Measurements from ENCODE around the gene ARFGEF2. TPM values are rescaled to one million over a fixed set of nuclear protein-coding genes. Genes with fewer than 3 reads are reported as not detected.

ARFGEF2 gene
- total and polyA plus RNA-seq, 2 donors from 2014 or later, result 7.4 to 36.9 TPM

DNA sequence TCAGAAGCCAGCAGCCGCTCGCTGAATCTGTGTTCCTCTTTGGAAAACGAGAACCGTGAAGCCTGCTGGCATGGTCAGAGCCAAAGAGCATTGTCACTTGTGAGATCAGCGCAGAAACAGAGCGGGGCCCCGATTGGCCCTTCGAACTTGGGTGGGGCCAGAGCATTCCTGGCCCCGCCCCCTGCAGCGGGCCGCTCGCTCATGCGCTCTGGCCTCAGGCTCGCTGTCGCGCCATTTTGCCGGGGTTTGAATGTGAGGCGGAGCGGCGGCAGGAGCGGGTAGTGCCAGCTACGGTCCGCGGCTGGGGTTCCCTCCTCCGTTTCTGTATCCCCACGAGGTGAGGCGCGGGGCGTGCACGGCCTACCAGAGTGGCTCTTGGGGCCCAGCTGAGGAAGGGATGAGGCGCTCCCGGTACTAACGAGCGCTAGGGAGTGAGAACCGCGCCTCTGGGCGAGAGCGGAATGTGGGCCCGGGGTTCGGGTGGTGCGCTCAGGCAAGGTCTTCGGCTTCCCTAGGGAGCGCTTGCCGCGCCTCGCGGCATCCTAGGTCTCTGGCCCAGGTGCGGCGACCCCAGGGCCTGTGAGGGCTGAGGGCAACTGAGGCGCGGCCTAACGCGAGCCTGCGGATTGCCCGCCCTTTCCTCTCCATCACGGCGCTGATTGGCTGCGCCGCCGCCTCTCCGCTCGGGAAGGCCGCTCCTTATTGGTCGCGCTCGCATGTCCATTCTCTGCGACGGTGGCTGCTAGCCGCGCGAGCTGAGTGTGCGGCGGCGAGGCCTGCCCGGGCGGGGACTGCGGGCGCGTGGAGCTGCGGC lies 124.8 kb downstream of the ARFGEF2 start, which contains the start of gene CSE1L:
Gene CSE1L, plus strand, starts transcription at position 226 of the 814 bp plus-strand sequence. CDS start 12,152 bp downstream, outside the sequence.
- Histone ChIP-seq H3K27me3 (ENCODE audit: control insufficient read depth, insufficient read depth, low read length) (no peaks in the 10 kb centered on the region), H3K4me1 (ENCODE audit: control insufficient read depth in 2 of 3, insufficient read depth in 2 of 3, low read depth in 1 of 3, low read length in 3 of 3) (peaks cover 0 to 11% (median 6%) of the 10 kb centered on the region in 3 donors), H3K27ac (ENCODE audit: low read depth in 2 of 2, low read length in 2 of 2) (peak within 1 kb of the TSS; percentile 76 to 93), H3K9me3 (ENCODE audit: control insufficient read depth in 2 of 3, insufficient read depth in 1 of 3, low read length in 3 of 3) (no peaks in the 10 kb centered on the region), H3K9ac (ENCODE audit: low read length in 3 of 3) (peak within 1 kb of the TSS; percentile 63 to 90 (median 88)), H3K36me3 (ENCODE audit: control insufficient read depth in 2 of 3, insufficient read depth in 3 of 3, low read length in 3 of 3) (no peaks in the 10 kb centered on the region), H3K4me3 (ENCODE audit: low read length in 3 of 3) (peak within 1 kb of the TSS; percentile 72 to 95 (median 76))
- peak; percentile 32 for FAIRE-seq
- TF ChIP-seq, protein P1, sequence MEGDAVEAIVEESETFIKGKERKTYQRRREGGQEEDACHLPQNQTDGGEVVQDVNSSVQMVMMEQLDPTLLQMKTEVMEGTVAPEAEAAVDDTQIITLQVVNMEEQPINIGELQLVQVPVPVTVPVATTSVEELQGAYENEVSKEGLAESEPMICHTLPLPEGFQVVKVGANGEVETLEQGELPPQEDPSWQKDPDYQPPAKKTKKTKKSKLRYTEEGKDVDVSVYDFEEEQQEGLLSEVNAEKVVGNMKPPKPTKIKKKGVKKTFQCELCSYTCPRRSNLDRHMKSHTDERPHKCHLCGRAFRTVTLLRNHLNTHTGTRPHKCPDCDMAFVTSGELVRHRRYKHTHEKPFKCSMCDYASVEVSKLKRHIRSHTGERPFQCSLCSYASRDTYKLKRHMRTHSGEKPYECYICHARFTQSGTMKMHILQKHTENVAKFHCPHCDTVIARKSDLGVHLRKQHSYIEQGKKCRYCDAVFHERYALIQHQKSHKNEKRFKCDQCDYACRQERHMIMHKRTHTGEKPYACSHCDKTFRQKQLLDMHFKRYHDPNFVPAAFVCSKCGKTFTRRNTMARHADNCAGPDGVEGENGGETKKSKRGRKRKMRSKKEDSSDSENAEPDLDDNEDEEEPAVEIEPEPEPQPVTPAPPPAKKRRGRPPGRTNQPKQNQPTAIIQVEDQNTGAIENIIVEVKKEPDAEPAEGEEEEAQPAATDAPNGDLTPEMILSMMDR (IDR thresholded peaks at IDR 0.05; ENCODE audit: borderline replicate concordance, extremely low read depth, insufficient read depth), result no peak
- DNase-seq, result peak; percentile 95 to 98 (median 97)
- intact Hi-C loops (cut with DNase I), result no loop called here

DNA sequence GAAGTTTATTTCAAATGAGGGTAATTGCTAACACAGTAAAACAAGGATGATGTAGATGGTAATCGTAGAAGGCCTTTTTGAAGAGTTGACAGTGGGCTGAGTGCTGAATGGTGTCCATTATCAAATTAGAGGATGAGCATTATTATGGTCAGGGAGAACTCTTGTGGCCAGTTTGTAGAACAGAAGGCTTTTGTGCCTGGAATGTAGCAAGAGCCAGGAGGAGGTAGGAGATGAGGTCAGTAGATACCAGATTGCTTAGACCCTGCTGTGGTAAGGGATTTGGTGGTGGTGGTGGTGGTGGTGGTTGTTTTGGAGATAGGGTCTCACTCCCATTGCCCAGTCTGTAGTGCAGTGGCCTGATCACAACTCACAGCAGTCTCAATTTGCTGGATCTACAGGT lies 130.8 kb downstream of the ARFGEF2 start:
- FAIRE-seq (no peak), DNase-seq (no peak)
- Histone ChIP-seq H3K27me3 (ENCODE audit: control insufficient read depth, insufficient read depth, low read length) (no peaks in the 10 kb centered on the region), H3K9me3 (ENCODE audit: control insufficient read depth in 2 of 3, insufficient read depth in 1 of 3, low read length in 3 of 3) (no peaks in the 10 kb centered on the region), H3K9ac (ENCODE audit: low read length in 3 of 3) (no peak overlapping the region), H3K4me3 (ENCODE audit: low read length in 3 of 3) (no peak overlapping the region), H3K27ac (ENCODE audit: low read depth in 2 of 2, low read length in 2 of 2) (no peak overlapping the region), H3K4me1 (ENCODE audit: control insufficient read depth in 2 of 3, insufficient read depth in 2 of 3, low read depth in 1 of 3, low read length in 3 of 3) (peaks cover 0 to 19% (median 14%) of the 10 kb centered on the region in 3 donors), H3K36me3 (ENCODE audit: control insufficient read depth in 2 of 3, insufficient read depth in 3 of 3, low read length in 3 of 3) (no peaks in the 10 kb centered on the region)
- intact Hi-C loops (cut with DNase I), result no loop called here
- TF ChIP-seq, protein P1 (IDR thresholded peaks at IDR 0.05; ENCODE audit: borderline replicate concordance, extremely low read depth, insufficient read depth), result no peak

DNA sequence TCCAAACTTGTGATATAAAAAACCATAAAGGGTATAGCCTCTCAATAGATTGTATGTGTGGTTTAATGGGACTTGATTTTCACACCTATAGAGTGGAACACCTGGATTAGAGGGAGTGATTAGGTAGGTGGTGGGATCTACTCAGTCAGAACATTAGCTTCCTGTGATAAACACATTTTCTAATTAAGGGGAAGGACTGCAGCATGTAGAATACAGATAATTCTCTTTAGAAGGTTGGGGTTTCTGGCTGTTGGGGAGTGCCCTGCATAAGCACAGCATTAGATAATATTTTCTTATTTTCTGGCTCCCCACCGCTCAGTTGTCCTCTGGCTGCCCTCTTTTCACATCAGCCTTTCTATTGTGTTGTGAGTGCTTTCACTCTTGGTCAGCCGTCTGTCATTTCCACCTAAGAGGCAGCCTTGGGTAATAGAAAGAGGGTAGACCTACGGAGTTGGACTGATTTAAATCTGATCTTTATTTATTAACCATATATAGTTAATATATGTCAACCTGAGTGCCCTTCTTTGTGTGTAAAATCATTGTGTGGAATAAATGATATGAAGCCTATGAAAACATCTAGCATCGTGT lies 132.6 kb downstream of the ARFGEF2 start:
- Histone ChIP-seq H3K27ac (ENCODE audit: low read depth in 2 of 2, low read length in 2 of 2) (peak overlapping the region in 1 of 2 donors; percentile 36), H3K4me3 (ENCODE audit: low read length in 3 of 3) (no peak overlapping the region), H3K9me3 (ENCODE audit: control insufficient read depth in 2 of 3, insufficient read depth in 1 of 3, low read length in 3 of 3) (no peaks in the 10 kb centered on the region), H3K27me3 (ENCODE audit: control insufficient read depth, insufficient read depth, low read length) (no peaks in the 10 kb centered on the region), H3K4me1 (ENCODE audit: control insufficient read depth in 2 of 3, insufficient read depth in 2 of 3, low read depth in 1 of 3, low read length in 3 of 3) (peaks cover 0 to 13% (median 9%) of the 10 kb centered on the region in 3 donors), H3K9ac (ENCODE audit: low read length in 3 of 3) (no peak overlapping the region), H3K36me3 (ENCODE audit: control insufficient read depth in 2 of 3, insufficient read depth in 3 of 3, low read length in 3 of 3) (no peaks in the 10 kb centered on the region)
- TF ChIP-seq, protein P1 (IDR thresholded peaks at IDR 0.05; ENCODE audit: borderline replicate concordance, extremely low read depth, insufficient read depth), result no peak
- intact Hi-C loops (cut with DNase I), result no loop called here
- FAIRE-seq (no peak), DNase-seq (peak in 2 of 5 donors; percentile 4 to 22)
